ENCODE results near the gene KLHL22.
"Not testable (repeated sequence)": the region's sequence is repeated elsewhere in the genome, so short reads cannot be mapped to it uniquely, and the experiment has no call there.

KLHL22 gene

GRCh38 chr22:20494978-20495860 is at the start of gene KLHL22:
Gene KLHL22 (minus strand): TSS chr22:20495795. CDS start chr22:20489211, 6,584 bp downstream.
- peak; percentile 8 for DNase-seq (ENCODE audit: low spot score)

DNA sequence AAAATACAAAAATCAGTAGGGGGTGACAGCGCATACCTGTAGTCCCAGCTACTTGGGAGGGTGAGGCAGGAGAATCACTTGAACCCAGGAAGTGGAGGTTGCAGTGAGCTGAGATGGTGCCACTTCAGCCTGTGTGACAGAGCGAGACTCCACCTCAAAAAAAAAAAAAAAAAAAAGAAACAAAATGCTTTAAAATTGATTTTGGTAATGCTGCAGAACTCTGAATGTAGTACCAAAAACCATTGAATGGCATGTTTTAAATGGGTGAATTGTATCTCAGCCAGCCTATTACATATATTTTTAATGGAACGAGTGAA is 49.7 kb upstream of the KLHL22 start:
- not testable (repeated sequence) for DNase-seq (ENCODE audit: low spot score)

DNA sequence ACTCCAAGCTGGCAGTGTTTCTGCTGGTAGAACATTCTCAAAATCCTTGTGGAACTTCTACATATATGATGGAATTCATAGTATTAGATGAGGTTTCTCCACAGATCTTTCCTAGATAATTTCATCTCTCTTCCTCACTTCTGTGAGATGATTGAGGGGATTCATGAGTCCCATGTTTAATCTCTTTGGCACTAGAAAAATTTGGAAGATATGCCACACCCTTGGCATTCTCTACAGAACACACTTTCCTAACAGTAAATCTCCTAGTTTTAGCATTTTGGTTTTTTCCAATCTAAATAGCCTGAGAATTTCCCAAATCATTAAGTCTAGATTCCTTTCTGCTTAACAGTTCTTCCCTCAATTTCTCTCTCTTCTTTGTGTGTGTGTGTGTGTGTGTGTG is 47.1 kb upstream of the KLHL22 start:
- no peak for DNase-seq (ENCODE audit: low spot score)

- no peak for DNase-seq (ENCODE audit: low spot score)
Observed at GRCh38 chr22:20542055-20542454, 46.5 kb upstream of the KLHL22 start.

DNA sequence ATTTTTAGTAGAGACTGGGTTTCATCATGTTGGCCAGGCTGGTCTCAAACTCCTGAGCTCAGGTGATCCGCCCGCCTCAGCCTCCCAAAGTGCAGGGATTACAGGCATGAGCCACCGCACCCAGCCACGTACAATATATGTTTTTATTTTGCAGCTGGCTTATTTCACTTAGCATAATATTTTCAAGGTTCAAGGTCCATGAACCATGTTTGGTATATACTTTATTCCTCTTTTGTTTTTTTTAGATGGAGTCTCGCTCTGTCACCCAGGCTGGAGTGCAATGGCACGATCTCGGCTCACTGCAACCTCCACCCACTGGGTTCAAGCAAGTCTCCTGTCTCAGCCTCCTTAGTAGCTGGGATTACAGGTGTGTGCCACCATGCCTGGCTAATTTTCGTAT is 43.3 kb upstream of the KLHL22 start:
- DNase-seq (ENCODE audit: low spot score), result not testable (repeated sequence)

DNA sequence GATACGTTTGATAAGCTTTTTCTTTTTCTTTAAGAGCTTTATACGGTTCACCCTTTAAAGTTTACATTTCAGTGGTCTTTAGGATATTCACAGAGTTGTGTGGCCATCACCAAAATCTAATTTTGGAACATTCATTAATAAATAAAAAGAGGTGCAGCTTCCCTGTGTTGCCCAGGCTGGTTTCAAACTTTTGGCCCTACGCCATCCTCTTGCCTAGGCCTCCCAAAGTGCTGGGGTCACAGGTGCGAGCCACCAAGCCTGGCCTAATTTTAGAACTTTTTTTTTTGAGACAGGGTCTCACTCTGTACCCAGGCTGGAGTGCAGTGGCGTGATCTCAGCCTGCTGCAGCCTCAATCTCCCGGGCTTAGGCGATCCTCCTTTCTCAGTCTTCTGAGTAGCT is 42.4 kb upstream of the KLHL22 start:
- DNase-seq (ENCODE audit: low spot score), result no peak

GRCh38 chr22:20537325-20537756 is 41.7 kb upstream of the KLHL22 start:
- no peak for DNase-seq (ENCODE audit: low spot score)

- DNase-seq (ENCODE audit: low spot score), result no peak
Observed at GRCh38 chr22:20536590-20537324, 41.2 kb upstream of the KLHL22 start.

DNA sequence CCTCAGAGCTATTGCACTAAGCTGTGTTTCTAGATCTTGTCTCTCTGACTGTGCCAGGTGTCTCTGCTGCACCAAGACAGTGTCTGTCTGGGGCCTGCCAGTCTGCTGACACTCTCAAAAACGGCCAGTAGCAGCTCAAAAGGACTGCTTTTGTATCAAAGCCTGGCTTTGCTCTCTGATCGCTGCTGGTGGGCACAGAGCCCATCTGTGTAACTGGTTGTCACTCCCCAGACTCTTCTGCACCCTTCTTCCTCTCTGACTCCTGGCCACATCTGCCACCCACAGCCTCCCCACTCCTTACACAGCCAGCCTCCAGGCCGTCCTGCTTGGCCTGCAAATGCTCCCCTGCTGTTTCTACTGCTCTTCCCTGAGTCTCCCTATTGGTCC is 38.3 kb upstream of the KLHL22 start:
- no peak for DNase-seq (ENCODE audit: low spot score)

- no peak for DNase-seq (ENCODE audit: low spot score)
Observed at GRCh38 chr22:20533095-20533878, 37.7 kb upstream of the KLHL22 start.

- DNase-seq (ENCODE audit: low spot score), result no peak
Observed at GRCh38 chr22:20532256-20532993, 36.8 kb upstream of the KLHL22 start.

GRCh38 chr22:20531404-20532201 is 36.0 kb upstream of the KLHL22 start:
- peak; percentile 76 for DNase-seq (ENCODE audit: low spot score)

- DNase-seq (ENCODE audit: low spot score), result no peak
Observed at GRCh38 chr22:20531154-20531403, 35.5 kb upstream of the KLHL22 start.

DNA sequence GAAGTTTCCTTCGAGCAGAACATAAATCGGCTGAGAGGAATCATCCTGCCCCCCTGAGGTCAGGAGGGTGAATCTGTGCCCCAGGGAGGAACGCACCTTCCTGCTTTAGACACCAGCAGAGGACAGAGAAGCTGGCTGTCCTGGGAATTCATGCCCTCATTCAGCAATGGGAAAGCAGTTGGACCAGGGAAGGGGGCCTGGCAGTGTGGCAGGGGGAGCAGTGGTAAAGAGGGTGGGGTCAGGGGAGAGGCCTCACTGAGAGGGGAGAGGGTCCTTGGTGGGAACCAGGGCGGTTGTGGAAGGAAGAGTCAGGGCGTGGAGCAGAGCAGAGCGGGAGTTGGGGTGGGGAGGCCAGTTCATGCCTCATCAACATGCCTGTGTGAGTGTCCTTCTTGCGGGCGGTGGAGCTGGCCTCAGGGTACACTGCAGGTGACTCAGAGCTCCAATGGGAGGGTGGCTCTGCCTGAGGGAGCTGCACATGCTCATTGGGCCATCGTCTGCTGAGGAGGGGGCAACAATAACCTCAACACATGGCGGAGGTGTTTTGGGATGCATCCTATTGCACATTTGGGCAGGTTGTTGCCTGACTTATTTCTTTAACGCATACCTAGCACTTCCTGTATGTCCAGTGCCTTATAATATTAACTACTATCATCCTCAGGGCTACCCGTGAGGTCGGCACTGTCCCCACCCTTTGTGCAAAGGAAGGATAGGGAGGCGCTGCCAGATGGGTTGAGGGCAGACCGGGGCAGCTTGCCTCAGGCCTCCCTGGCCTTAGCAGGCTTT is 35.0 kb upstream of the KLHL22 start:
- peak; percentile 49 for DNase-seq (ENCODE audit: low spot score)

- no peak for DNase-seq (ENCODE audit: low spot score)
Observed at GRCh38 chr22:20528405-20528978, 32.9 kb upstream of the KLHL22 start.

GRCh38 chr22:20526628-20527355 is 31.2 kb upstream of the KLHL22 start:
- no peak for DNase-seq (ENCODE audit: low spot score)

GRCh38 chr22:20526305-20526627 is 30.7 kb upstream of the KLHL22 start:
- DNase-seq (ENCODE audit: low spot score), result no peak

- DNase-seq (ENCODE audit: low spot score), result no peak
Observed at GRCh38 chr22:20525048-20525447, 29.5 kb upstream of the KLHL22 start.

DNA sequence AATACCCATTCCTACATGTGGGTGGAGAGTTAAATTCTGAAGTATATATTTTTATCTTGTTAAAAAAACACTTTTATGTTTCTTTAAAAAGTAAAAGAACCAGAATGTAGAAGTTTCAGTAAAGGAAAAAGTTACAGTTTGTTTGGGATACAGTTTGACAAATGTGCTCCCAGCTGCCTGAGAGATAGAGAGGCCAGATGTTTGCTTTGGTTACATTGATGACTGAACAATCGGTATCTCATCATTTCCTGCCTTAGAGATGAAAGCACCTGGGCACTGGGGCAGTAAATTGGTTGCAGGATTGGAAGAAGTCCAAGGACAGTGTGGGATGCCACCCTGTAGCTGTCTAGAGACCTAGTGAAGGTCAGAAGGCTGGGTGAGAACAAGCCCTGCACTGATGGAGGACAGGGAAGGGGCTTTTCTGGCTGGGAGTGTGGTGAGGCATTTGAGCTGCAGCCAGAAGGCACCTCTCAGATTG is 28.4 kb upstream of the KLHL22 start:
- DNase-seq (ENCODE audit: low spot score), result no peak

Measured in LoVo (cell line).